ENCODE results near the gene SLC52A1. TPM values are rescaled to one million over a fixed set of nuclear protein-coding genes. Genes with fewer than 3 reads are reported as not detected.

SLC52A1 gene
- polyA plus RNA-seq, 1 of the 3 experiments (the other 2 are of a cell fraction), result 0.49 TPM

DNA sequence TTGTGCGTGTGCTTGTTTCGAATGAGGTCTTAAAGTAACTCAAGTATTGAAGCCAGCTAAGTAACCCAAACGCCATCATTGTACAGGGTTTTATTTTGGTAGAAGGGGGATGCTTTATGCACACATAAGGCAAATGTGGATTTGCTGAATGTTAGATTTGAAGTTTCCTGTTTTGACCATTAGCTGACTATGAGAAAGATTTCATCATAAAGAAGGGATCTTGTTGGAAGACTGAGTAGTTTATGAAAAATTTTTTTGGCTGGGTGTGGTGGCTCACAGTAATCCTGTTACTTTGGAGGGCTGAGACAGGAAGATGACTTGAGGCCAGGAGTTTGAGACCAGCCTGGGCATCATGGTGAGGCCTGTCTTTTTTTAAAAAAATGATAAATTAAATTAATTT, 33.0 kb upstream of the SLC52A1 start:
- no peaks in the 10 kb centered on the region for H3F3A ChIP-seq (replicated peaks; ENCODE audit: insufficient read depth)
- H3K9me2 ChIP-seq, result no peaks in the 10 kb centered on the region
- no peaks in the 10 kb centered on the region for H3K79me2 ChIP-seq (ENCODE audit: insufficient read depth)
- no peak overlapping the region for H2AFZ ChIP-seq (ENCODE audit: low read depth)
- no peak overlapping the region for H3K27ac ChIP-seq (ENCODE audit: low read depth in 2 of 2, low read length in 1 of 2)
- no peak for TF ChIP-seq TAF1 (IDR thresholded peaks at IDR 0.05; ENCODE audit: borderline replicate concordance, low read depth, low read length)
- no peak for TF ChIP-seq EP300 (IDR thresholded peaks at IDR 0.05; ENCODE audit: borderline replicate concordance in 1 of 2, low read depth in 1 of 2, low read length in 1 of 2)
- no peak for TF ChIP-seq TCF12 (IDR thresholded peaks at IDR 0.05)
- TF ChIP-seq TEAD4 (IDR thresholded peaks at IDR 0.05; ENCODE audit: borderline replicate concordance, insufficient read depth), result no peak
- TF ChIP-seq NRF1 (IDR thresholded peaks at IDR 0.05; ENCODE audit: low read depth, low read length), result no peak
- TF ChIP-seq RFX5 (IDR thresholded peaks at IDR 0.05; ENCODE audit: low read length), result no peak
- no peak for TF ChIP-seq FOXJ3 (CRISPR knock-in tag; IDR thresholded peaks at IDR 0.05)
- TF ChIP-seq EZH2phosphoT487 (IDR thresholded peaks at IDR 0.05; ENCODE audit: borderline replicate concordance, low read depth), result no peak
- no peak for TF ChIP-seq MXI1 (IDR thresholded peaks at IDR 0.05; ENCODE audit: low read depth, low read length)
- TF ChIP-seq NFIC (IDR thresholded peaks at IDR 0.05; ENCODE audit: borderline replicate concordance), result no peak
- TF ChIP-seq POLR2AphosphoS5 (IDR thresholded peaks at IDR 0.05; ENCODE audit: low read depth, low read length), result no peak
- no peak for TF ChIP-seq GATA2 (CRISPR knock-in tag; IDR thresholded peaks at IDR 0.05)
- TF ChIP-seq FOXM1 (IDR thresholded peaks at IDR 0.05; ENCODE audit: low read depth), result no peak
- no peak for TF ChIP-seq GABPA (IDR thresholded peaks at IDR 0.05; ENCODE audit: low read depth)
- TF ChIP-seq, protein P1, sequence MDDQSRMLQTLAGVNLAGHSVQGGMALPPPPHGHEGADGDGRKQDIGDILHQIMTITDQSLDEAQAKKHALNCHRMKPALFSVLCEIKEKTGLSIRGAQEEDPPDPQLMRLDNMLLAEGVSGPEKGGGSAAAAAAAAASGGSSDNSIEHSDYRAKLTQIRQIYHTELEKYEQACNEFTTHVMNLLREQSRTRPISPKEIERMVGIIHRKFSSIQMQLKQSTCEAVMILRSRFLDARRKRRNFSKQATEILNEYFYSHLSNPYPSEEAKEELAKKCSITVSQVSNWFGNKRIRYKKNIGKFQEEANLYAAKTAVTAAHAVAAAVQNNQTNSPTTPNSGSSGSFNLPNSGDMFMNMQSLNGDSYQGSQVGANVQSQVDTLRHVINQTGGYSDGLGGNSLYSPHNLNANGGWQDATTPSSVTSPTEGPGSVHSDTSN (IDR thresholded peaks at IDR 0.05), result no peak
- no peak for TF ChIP-seq JUND (IDR thresholded peaks at IDR 0.05)
- no peak for TF ChIP-seq MEF2A (IDR thresholded peaks at IDR 0.05; ENCODE audit: borderline replicate concordance, low read depth)
- TF ChIP-seq, protein P2, sequence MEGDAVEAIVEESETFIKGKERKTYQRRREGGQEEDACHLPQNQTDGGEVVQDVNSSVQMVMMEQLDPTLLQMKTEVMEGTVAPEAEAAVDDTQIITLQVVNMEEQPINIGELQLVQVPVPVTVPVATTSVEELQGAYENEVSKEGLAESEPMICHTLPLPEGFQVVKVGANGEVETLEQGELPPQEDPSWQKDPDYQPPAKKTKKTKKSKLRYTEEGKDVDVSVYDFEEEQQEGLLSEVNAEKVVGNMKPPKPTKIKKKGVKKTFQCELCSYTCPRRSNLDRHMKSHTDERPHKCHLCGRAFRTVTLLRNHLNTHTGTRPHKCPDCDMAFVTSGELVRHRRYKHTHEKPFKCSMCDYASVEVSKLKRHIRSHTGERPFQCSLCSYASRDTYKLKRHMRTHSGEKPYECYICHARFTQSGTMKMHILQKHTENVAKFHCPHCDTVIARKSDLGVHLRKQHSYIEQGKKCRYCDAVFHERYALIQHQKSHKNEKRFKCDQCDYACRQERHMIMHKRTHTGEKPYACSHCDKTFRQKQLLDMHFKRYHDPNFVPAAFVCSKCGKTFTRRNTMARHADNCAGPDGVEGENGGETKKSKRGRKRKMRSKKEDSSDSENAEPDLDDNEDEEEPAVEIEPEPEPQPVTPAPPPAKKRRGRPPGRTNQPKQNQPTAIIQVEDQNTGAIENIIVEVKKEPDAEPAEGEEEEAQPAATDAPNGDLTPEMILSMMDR (IDR thresholded peaks at IDR 0.05), result no peak
- no peak for TF ChIP-seq RCOR1 (IDR thresholded peaks at IDR 0.05; ENCODE audit: low read length)
- no peak for TF ChIP-seq FOSL2 (IDR thresholded peaks at IDR 0.05; ENCODE audit: borderline replicate concordance, low read depth)
- H3K4me3 ChIP-seq (ENCODE audit: low read depth in 2 of 2, low read length in 1 of 2), result no peak overlapping the region
- ChIA-PET CTCF (interaction anchor here (0.9 to 1.4 kb wide), 3 partner anchors 81 to 159 kb away, joined by 3 to 8 read pairs (median 3); no protein-coding TSS in a partner anchor), POLR2A (no interaction called here)
- DNase-seq, result no peak
- H3K4me2 ChIP-seq, result no peak overlapping the region
- no peaks in the 10 kb centered on the region for H3K36me3 ChIP-seq (replicated peaks in 1 of 2; ENCODE audit: control insufficient read depth in 1 of 2, insufficient read depth in 2 of 2, low read length in 1 of 2)
- no peaks in the 10 kb centered on the region for H4K20me1 ChIP-seq (ENCODE audit: insufficient read depth)
- no peaks in the 10 kb centered on the region for H3K4me1 ChIP-seq (ENCODE audit: control insufficient read depth in 1 of 2, insufficient read depth in 2 of 2, low read depth in 1 of 2, low read length in 1 of 2)
- H3K9me3 ChIP-seq, result no peaks in the 10 kb centered on the region
- WGBS (ENCODE audit: low lambda C conversion rate), result 78% methylated on average over 3 of the region's 3 CpGs
- no peaks in the 10 kb centered on the region; the same call in 1 of the 2 replicates for H3K27me3 ChIP-seq (ENCODE audit: insufficient read depth)
- H3K9ac ChIP-seq, result no peak overlapping the region

Data from SK-N-SH (cell line).